Upper lobe of left lung (tissue), 4 donors: ENCODE results near the gene MRPL20.

Source experiments
- EP300 ChIP-seq, 4 donors: sonication (generic); formaldehyde crosslinking; IDR thresholded peaks; one replicate each; pipeline ENCODE4 v1.5.1; 2017; ENCODE audit warnings: antibody characterized with exemption in 4 of 4, control low read depth in 2 of 4
- POLR2AphosphoS5 ChIP-seq, 2 donors: sonication (generic); formaldehyde crosslinking; IDR thresholded peaks; one replicate each; pipeline ENCODE4 v1.5.1; 2017; ENCODE audit warnings: antibody characterized with exemption in 2 of 2
- TF ChIP-seq, protein P1 (sequence below), 6 experiments: fragments of 450-650 bp in 4 of 6; fragments of 200-600 bp in 2 of 6; sonication (generic) in 2 of 6; IDR thresholded peaks; one replicate each; pipeline ENCODE4 v1.5.1; 2016 to 2019; ENCODE audit warnings: antibody characterized with exemption in 6 of 6

- TF ChIP-seq, protein P1, sequence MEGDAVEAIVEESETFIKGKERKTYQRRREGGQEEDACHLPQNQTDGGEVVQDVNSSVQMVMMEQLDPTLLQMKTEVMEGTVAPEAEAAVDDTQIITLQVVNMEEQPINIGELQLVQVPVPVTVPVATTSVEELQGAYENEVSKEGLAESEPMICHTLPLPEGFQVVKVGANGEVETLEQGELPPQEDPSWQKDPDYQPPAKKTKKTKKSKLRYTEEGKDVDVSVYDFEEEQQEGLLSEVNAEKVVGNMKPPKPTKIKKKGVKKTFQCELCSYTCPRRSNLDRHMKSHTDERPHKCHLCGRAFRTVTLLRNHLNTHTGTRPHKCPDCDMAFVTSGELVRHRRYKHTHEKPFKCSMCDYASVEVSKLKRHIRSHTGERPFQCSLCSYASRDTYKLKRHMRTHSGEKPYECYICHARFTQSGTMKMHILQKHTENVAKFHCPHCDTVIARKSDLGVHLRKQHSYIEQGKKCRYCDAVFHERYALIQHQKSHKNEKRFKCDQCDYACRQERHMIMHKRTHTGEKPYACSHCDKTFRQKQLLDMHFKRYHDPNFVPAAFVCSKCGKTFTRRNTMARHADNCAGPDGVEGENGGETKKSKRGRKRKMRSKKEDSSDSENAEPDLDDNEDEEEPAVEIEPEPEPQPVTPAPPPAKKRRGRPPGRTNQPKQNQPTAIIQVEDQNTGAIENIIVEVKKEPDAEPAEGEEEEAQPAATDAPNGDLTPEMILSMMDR (IDR thresholded peaks at IDR 0.05) = no peak
- no peak for TF ChIP-seq EP300 (IDR thresholded peaks at IDR 0.05)
- TF ChIP-seq POLR2AphosphoS5 (IDR thresholded peaks at IDR 0.05) = no peak
Observed at GRCh38 chr1:1356166-1356795, 50.8 kb downstream of the MRPL20 start.
